ENCODE data around the gene GUCY1A1.

The GUCY1A1 gene

DNA sequence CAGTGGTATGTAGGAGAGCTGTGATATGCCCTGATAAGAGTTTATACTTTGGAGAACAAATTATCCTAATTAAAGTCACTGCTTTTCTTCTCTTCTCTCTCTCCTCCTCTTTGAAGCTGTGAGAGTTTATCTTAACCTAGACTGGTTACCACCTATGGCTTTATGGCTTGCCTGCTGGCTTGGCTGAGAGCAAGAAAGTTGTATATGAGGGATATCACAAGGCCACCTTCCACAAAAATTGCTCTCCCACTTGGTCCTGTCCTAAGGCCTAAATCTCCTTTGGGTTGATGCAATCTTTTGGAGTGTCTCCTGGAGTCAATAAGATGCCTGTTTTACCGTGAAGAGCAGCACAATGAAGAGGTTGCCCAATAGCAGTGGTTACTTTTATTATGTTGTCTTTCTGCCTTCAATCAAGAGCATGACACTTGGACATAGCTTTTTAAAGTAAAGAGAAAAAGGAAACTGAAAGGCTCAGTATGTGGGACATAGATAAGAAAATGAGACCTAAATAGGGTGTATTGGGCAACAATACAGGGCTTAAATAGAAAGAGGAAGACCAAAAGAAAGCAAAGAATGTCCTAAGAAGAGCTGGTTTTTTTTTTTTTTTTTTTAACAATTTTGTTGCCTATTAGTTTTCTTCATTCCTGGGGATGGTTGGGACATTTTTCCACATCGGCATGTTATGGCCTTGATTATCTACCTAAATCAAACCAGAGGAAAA lies 9.2 kb downstream of the GUCY1A1 start:
- Histone ChIP-seq H3K4me1 (ENCODE audit: control insufficient read depth in 2 of 2, insufficient read depth in 2 of 2, low read length in 2 of 2) (no peaks in the 10 kb centered on the region), H3K9me3 (ENCODE audit: control insufficient read depth in 2 of 2, low read length in 2 of 2) (no peaks in the 10 kb centered on the region), H3K27ac (ENCODE audit: low read depth in 2 of 2, low read length in 2 of 2) (peak overlapping the region in 1 of 2 donors; percentile 29), H3K9ac (ENCODE audit: low read depth in 1 of 2, low read length in 2 of 2) (no peak overlapping the region), H3K4me3 (ENCODE audit: low read length in 2 of 2) (peak overlapping the region in 1 of 2 donors; percentile 13), H3K36me3 (ENCODE audit: control insufficient read depth in 2 of 2, insufficient read depth in 2 of 2, low read length in 2 of 2) (no peaks in the 10 kb centered on the region), H3K27me3 (ENCODE audit: control insufficient read depth in 2 of 2, insufficient read depth in 2 of 2, low read length in 2 of 2) (no peaks in the 10 kb centered on the region)

DNA sequence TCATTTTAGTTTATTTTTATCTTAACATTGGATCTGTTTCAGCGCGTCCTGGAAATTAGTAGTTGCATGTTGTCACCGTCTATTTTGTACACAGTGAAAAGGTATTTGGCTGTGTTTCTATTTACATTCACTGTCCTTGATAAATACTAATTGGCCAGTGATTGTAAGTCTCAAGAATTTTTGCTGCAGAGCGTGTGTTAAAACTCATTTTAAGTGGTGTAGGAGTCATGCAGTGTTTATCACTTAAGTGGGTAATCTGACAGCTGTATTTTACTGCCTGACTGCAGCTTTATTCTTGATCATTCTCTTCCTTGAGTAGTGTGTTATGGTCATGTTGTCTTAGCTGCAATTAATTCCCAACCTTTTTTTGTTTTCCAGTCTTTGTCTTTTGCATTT lies 9.8 kb downstream of the GUCY1A1 start:
- Histone ChIP-seq H3K4me3 (ENCODE audit: low read length in 2 of 2) (peak overlapping the region in 1 of 2 donors; percentile 13), H3K4me1 (ENCODE audit: control insufficient read depth in 2 of 2, insufficient read depth in 2 of 2, low read length in 2 of 2) (no peaks in the 10 kb centered on the region), H3K27ac (ENCODE audit: low read depth in 2 of 2, low read length in 2 of 2) (peak overlapping the region in 1 of 2 donors; percentile 4)

DNA sequence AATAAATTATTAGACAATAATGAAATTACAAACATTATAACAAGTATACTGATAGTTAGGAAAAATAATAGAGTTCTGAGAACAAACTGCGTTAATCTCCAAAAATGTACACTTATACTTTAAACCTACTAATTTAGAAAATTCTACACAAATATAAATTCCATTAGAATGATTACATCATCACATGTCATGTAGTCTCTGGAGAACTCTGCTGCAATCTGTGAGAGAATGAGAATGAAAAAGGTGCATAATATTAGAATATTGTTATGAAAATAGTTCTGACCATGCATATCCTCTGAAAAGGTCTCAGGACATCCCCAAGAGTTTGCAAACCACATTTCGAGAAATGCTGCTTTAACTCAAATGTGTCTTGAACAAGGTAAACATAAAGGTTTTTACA lies 11.4 kb downstream of the GUCY1A1 start:
- H3K4me1 ChIP-seq (ENCODE audit: control insufficient read depth in 2 of 2, insufficient read depth in 2 of 2, low read length in 2 of 2): no peaks in the 10 kb centered on the region
- no peaks in the 10 kb centered on the region for H3K27me3 ChIP-seq (ENCODE audit: control insufficient read depth in 2 of 2, insufficient read depth in 2 of 2, low read length in 2 of 2)
- H3K4me3 ChIP-seq (ENCODE audit: low read length in 2 of 2): no peak overlapping the region
- H3K27ac ChIP-seq (ENCODE audit: low read depth in 2 of 2, low read length in 2 of 2): no peak overlapping the region
- no peaks in the 10 kb centered on the region for H3K9me3 ChIP-seq (ENCODE audit: control insufficient read depth in 2 of 2, low read length in 2 of 2)
- H3K9ac ChIP-seq (ENCODE audit: low read depth in 1 of 2, low read length in 2 of 2): no peak overlapping the region
- no peaks in the 10 kb centered on the region for H3K36me3 ChIP-seq (ENCODE audit: control insufficient read depth in 2 of 2, insufficient read depth in 2 of 2, low read length in 2 of 2)

More for the DNA sequence above, 9.8 kb downstream of the GUCY1A1 start:
- Histone ChIP-seq H3K9ac (ENCODE audit: low read depth in 1 of 2, low read length in 2 of 2) (no peak overlapping the region), H3K36me3 (ENCODE audit: control insufficient read depth in 2 of 2, insufficient read depth in 2 of 2, low read length in 2 of 2) (no peaks in the 10 kb centered on the region), H3K27me3 (ENCODE audit: control insufficient read depth in 2 of 2, insufficient read depth in 2 of 2, low read length in 2 of 2) (no peaks in the 10 kb centered on the region), H3K9me3 (ENCODE audit: control insufficient read depth in 2 of 2, low read length in 2 of 2) (no peaks in the 10 kb centered on the region)

DNA sequence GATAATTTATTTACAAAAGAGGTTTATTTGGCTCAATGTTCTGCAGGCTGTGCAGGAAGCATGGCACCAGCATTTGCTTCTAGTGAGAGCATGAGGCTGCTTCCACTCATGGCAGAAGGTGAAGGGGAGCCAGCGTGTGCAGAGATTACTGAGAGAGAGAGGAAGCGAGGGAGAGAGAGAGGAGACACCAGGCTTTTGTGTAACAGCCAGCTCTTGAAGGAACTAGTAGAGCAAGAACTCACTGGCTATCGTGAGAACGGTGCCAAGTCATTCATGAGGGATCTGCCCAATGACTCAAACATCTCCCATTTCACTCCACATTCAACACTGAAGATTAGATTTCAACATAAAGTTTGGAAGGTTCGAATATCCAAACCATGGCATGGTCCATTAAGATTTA lies 12.7 kb downstream of the GUCY1A1 start:
- Histone ChIP-seq H3K27ac (ENCODE audit: low read depth in 2 of 2, low read length in 2 of 2) (no peak overlapping the region), H3K36me3 (ENCODE audit: control insufficient read depth in 2 of 2, insufficient read depth in 2 of 2, low read length in 2 of 2) (no peaks in the 10 kb centered on the region), H3K4me1 (ENCODE audit: control insufficient read depth in 2 of 2, insufficient read depth in 2 of 2, low read length in 2 of 2) (no peaks in the 10 kb centered on the region), H3K9ac (ENCODE audit: low read depth in 1 of 2, low read length in 2 of 2) (no peak overlapping the region), H3K27me3 (ENCODE audit: control insufficient read depth in 2 of 2, insufficient read depth in 2 of 2, low read length in 2 of 2) (no peaks in the 10 kb centered on the region), H3K4me3 (ENCODE audit: low read length in 2 of 2) (no peak overlapping the region), H3K9me3 (ENCODE audit: control insufficient read depth in 2 of 2, low read length in 2 of 2) (no peaks in the 10 kb centered on the region)

DNA sequence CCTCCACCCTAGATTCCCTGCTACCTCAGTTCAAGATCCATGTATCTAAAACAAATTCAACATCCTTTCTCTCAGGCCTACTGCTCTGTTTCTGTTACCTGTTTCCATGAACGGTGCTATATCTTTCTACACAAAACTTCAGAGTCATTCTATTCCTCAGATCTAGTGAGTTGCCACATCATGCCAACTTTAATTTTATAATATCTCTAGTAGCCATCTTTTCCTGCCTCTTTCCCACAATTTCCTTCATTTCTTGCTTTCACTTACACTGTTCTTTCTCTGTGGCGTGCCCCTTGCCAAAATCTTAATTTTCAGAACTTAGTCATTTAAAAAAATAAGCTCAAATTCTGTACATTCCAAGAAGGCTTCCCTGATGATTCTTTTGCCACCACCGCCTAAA lies 15.2 kb downstream of the GUCY1A1 start:
- H3K9ac ChIP-seq (ENCODE audit: low read depth in 1 of 2, low read length in 2 of 2): no peak overlapping the region
- no peaks in the 10 kb centered on the region for H3K27me3 ChIP-seq (ENCODE audit: control insufficient read depth in 2 of 2, insufficient read depth in 2 of 2, low read length in 2 of 2)
- H3K4me1 ChIP-seq (ENCODE audit: control insufficient read depth in 2 of 2, insufficient read depth in 2 of 2, low read length in 2 of 2): no peaks in the 10 kb centered on the region
- H3K4me3 ChIP-seq (ENCODE audit: low read length in 2 of 2): no peak overlapping the region
- no peaks in the 10 kb centered on the region for H3K9me3 ChIP-seq (ENCODE audit: control insufficient read depth in 2 of 2, low read length in 2 of 2)
- no peak overlapping the region for H3K27ac ChIP-seq (ENCODE audit: low read depth in 2 of 2, low read length in 2 of 2)
- H3K36me3 ChIP-seq (ENCODE audit: control insufficient read depth in 2 of 2, insufficient read depth in 2 of 2, low read length in 2 of 2): no peaks in the 10 kb centered on the region

DNA sequence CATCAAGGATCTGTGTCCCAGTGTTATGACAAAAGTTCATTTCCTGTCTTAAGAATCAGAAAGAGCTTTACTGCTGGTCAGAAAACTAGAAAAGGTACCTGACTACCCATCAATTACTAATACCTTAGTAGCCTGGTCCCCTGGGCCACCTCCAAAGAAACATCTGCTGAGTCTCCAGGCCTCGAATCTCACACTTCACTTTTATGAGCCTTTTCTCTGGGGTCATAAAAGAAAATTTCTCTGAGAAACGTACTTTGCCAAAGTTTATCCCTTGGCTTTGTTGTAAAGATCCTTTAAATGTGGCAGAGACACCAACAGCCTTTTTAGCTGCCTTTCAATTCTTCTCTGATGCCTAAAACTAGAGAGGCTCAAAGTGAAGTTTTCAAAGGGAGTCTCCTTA lies 17.8 kb downstream of the GUCY1A1 start:
- Histone ChIP-seq H3K27me3 (ENCODE audit: control insufficient read depth in 2 of 2, insufficient read depth in 2 of 2, low read length in 2 of 2) (no peaks in the 10 kb centered on the region), H3K36me3 (ENCODE audit: control insufficient read depth in 2 of 2, insufficient read depth in 2 of 2, low read length in 2 of 2) (no peaks in the 10 kb centered on the region), H3K4me1 (ENCODE audit: control insufficient read depth in 2 of 2, insufficient read depth in 2 of 2, low read length in 2 of 2) (no peaks in the 10 kb centered on the region), H3K9ac (ENCODE audit: low read depth in 1 of 2, low read length in 2 of 2) (no peak overlapping the region), H3K27ac (ENCODE audit: low read depth in 2 of 2, low read length in 2 of 2) (no peak overlapping the region), H3K4me3 (ENCODE audit: low read length in 2 of 2) (no peak overlapping the region), H3K9me3 (ENCODE audit: control insufficient read depth in 2 of 2, low read length in 2 of 2) (no peaks in the 10 kb centered on the region)

DNA sequence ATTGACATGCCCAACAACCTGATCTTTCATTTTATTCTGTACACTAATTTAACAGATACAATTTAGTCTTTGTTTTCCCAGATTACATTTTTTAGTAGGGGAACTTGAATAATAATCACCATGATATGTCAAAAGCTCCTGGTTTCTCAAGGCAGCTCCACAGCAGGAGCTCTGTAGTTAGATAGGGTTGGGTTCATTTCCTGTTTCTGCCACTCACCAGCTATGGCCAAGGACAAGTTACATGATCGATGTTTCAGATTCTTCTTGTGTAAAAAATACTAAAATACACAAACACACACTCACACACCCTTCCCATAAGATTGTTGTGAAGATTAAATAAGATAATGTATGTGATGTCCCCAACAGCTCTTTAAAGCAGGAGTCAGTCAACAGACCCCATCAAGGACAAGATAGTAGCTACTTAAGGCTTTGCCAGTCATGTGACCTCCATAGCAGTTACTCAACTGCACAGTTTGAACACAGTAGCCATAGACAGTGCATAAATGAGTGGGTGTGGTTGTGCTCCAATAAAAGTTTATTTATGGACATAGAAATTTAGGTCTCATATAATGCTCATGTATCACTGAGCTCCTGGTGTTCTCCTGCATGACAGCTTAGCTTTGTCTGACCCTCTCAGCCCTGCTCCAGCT lies 18.4 kb downstream of the GUCY1A1 start:
- no peaks in the 10 kb centered on the region for H3K4me1 ChIP-seq (ENCODE audit: control insufficient read depth in 2 of 2, insufficient read depth in 2 of 2, low read length in 2 of 2)

DNA sequence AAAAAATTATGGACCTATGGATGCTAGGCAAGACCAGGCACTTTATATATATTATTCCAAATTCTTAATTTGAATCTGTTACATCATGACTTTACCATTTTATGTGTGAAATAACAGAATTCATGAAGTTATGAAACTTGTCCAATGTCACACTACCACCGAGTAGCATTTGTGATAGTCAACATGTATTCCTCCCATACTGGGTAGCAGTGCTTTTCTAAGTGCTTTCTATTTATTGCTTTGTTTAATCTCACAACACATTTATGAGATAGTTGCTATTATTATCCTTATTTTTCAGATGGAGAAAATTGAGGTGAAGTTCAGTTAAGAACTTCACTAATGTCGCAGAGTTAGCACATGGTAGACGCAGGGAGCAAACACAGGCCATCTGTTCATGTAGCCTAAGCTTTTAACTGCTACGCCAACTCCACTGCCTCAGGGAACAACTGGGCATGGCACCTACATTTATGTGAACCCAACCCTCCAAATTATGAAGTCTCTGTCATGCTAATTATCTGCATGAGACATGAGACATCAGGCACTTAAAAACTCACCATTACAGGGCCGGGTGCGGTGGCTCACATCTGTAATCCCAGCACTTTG lies 20.8 kb downstream of the GUCY1A1 start:
- no peaks in the 10 kb centered on the region for H3K36me3 ChIP-seq (ENCODE audit: control insufficient read depth in 2 of 2, insufficient read depth in 2 of 2, low read length in 2 of 2)

More for the DNA sequence above, 18.4 kb downstream of the GUCY1A1 start:
- no peak overlapping the region for H3K27ac ChIP-seq (ENCODE audit: low read depth in 2 of 2, low read length in 2 of 2)
- no peak overlapping the region for H3K4me3 ChIP-seq (ENCODE audit: low read length in 2 of 2)
- H3K36me3 ChIP-seq (ENCODE audit: control insufficient read depth in 2 of 2, insufficient read depth in 2 of 2, low read length in 2 of 2): no peaks in the 10 kb centered on the region
- H3K9me3 ChIP-seq (ENCODE audit: control insufficient read depth in 2 of 2, low read length in 2 of 2): no peaks in the 10 kb centered on the region
- H3K27me3 ChIP-seq (ENCODE audit: control insufficient read depth in 2 of 2, insufficient read depth in 2 of 2, low read length in 2 of 2): no peaks in the 10 kb centered on the region
- no peak overlapping the region for H3K9ac ChIP-seq (ENCODE audit: low read depth in 1 of 2, low read length in 2 of 2)

DNA sequence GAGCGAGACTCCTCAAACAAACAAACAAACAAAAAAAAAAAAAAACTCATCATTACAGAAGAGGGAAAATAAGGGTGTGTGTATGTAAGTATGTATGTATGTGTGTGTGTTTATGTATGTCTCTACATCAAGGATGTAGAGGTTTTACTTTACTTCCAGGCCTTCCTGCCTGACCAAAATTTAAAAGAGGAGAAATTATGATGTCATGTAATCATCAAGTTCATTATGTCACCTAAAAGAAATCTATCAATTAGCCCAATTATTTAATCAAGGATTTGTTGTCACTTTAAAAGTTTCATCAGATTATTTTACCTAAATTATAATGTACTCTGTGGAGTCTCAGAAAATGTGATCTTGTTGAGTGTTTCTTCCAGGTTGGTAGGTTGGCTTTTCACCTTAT lies 21.6 kb downstream of the GUCY1A1 start:
- no peaks in the 10 kb centered on the region for H3K36me3 ChIP-seq (ENCODE audit: control insufficient read depth in 2 of 2, insufficient read depth in 2 of 2, low read length in 2 of 2)

More for the DNA sequence above, 20.8 kb downstream of the GUCY1A1 start:
- Histone ChIP-seq H3K27ac (ENCODE audit: low read depth in 2 of 2, low read length in 2 of 2) (no peak overlapping the region), H3K9me3 (ENCODE audit: control insufficient read depth in 2 of 2, low read length in 2 of 2) (no peaks in the 10 kb centered on the region), H3K4me1 (ENCODE audit: control insufficient read depth in 2 of 2, insufficient read depth in 2 of 2, low read length in 2 of 2) (no peaks in the 10 kb centered on the region), H3K4me3 (ENCODE audit: low read length in 2 of 2) (no peak overlapping the region), H3K9ac (ENCODE audit: low read depth in 1 of 2, low read length in 2 of 2) (no peak overlapping the region), H3K27me3 (ENCODE audit: control insufficient read depth in 2 of 2, insufficient read depth in 2 of 2, low read length in 2 of 2) (no peaks in the 10 kb centered on the region)

DNA sequence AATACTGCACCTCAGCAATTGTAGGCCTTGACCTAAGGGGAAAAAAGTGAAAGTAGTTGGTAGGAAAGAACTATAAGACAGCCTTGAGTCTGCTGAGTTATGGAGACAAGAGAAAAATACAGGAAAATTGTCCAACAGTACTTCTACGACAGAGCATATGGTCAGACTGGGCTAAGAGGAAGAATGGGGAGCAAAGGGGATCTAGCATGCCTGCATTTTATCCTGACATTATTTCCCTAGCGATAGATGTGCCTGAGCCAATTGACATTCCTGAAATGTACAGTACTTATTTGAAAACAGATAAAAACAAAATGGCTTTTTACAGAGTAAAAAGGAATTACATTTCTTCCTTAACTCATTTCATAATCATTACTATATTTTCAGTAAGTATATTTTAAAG lies 22.2 kb downstream of the GUCY1A1 start:
- Histone ChIP-seq H3K27ac (ENCODE audit: low read depth in 2 of 2, low read length in 2 of 2) (no peak overlapping the region), H3K4me3 (ENCODE audit: low read length in 2 of 2) (no peak overlapping the region), H3K4me1 (ENCODE audit: control insufficient read depth in 2 of 2, insufficient read depth in 2 of 2, low read length in 2 of 2) (no peaks in the 10 kb centered on the region)

More for the DNA sequence above, 21.6 kb downstream of the GUCY1A1 start:
- H3K27me3 ChIP-seq (ENCODE audit: control insufficient read depth in 2 of 2, insufficient read depth in 2 of 2, low read length in 2 of 2): no peaks in the 10 kb centered on the region
- no peaks in the 10 kb centered on the region for H3K9me3 ChIP-seq (ENCODE audit: control insufficient read depth in 2 of 2, low read length in 2 of 2)
- H3K9ac ChIP-seq (ENCODE audit: low read depth in 1 of 2, low read length in 2 of 2): no peak overlapping the region
- no peaks in the 10 kb centered on the region for H3K4me1 ChIP-seq (ENCODE audit: control insufficient read depth in 2 of 2, insufficient read depth in 2 of 2, low read length in 2 of 2)
- H3K4me3 ChIP-seq (ENCODE audit: low read length in 2 of 2): no peak overlapping the region
- no peak overlapping the region for H3K27ac ChIP-seq (ENCODE audit: low read depth in 2 of 2, low read length in 2 of 2)

More for the DNA sequence above, 22.2 kb downstream of the GUCY1A1 start:
- H3K27me3 ChIP-seq (ENCODE audit: control insufficient read depth in 2 of 2, insufficient read depth in 2 of 2, low read length in 2 of 2): no peaks in the 10 kb centered on the region
- H3K9me3 ChIP-seq (ENCODE audit: control insufficient read depth in 2 of 2, low read length in 2 of 2): no peaks in the 10 kb centered on the region
- H3K9ac ChIP-seq (ENCODE audit: low read depth in 1 of 2, low read length in 2 of 2): no peak overlapping the region
- H3K36me3 ChIP-seq (ENCODE audit: control insufficient read depth in 2 of 2, insufficient read depth in 2 of 2, low read length in 2 of 2): no peaks in the 10 kb centered on the region
